Central memory CD4-positive, alpha-beta T cell (primary cell): ENCODE measurements around the gene LRMDA.

Experiments used
- DNase-seq: peaks from one replicate; pipeline ENCODE4 v3.0.0; 2022

The LRMDA gene

DNA sequence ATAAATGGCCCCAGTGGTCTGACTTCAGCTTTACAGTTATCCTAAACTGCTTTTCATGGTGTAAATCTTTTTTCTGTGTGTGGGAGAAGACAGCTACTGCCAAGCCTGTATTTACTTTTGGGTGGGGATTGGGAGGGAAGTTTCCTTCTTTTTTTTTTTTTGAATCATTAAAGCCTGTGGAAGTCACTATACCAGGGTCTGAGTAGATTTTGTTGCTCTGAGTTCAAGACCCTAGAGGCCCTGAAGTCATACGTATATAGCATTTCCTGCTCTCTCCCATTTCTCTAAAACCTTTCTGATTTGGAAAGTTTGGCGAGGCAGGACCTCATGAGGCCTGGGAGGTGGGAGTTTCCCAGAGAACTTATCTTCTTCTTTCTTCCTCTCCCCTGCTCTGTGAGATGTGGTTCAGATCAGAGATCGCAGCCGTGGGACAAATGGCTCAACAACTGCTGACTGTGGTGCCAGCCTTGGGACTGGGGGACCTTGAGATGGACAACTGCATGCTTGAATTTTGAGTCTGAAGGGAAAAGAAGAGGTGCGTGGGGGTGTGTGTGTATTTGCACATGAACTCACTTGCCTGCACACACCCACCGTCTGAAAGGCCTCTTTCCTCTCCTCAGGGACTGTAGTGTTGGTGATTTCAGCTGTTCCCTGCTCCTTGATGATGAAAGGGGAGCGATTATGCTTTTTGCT lies 18.1 kb downstream of the LRMDA start:
- no peak for DNase-seq

DNA sequence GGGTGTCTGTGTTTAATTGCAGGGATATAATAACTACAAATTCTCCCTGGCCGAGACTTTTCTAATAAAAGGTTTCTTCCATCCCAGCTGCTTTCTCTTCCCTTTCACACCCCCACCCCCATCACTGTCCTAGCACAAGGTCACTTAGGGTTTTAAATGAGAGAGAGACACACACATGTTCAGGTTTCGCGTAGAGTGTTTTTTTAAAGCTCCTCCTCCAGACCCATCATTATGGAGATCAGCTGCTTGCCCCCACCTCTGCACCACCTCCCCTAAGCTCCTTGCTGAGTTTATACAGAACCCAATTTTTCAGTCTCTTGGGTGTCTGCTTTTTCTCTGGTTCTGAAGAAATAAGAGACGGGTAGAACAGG lies 18.6 kb downstream of the LRMDA start:
- no peak for DNase-seq

DNA sequence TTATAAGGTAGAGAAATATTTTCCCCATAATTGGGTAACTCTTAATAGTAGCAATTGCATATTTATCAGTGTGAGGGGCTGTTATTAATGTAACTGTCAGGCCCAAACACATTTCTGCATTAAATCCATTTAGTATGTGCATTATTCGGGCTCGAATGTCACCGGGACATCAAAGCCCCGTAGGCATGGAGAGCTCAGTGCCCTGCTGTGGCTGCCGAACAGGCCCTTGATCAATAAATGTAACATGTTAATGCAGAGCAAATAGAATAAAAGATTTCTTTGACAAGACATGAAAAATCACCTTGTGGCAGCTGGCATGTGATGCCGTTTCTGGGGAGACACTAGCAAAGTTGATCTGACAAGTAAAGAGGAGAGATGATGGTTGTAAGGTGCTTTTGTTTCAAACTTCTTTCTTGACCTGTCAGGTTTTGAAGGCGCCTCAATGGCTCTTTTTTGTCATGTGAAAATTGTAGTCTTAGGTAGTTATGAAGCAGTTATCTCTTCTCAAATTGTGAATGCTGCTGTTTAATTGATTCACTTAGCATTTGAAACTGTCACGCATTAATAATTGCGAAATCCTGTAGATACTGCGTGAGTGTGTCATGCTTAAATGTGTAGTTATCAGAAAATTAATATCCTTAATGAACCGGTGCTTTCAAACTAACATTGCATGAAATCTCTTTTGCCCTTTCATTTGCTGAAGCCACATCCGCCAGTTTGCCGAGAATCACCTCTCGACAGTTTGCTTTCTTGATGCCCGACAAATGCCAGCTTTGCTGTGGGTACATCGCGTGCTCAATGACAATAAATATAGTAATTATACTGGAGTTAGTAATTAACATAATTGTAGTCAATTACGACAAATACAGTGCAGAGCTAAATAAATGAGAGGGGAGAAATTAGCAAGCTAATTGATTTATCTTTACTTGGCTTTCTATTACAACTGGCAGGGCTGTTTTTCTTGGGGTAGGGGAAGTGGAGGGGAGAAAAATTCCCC lies 19.5 kb downstream of the LRMDA start:
- no peak for DNase-seq

DNA sequence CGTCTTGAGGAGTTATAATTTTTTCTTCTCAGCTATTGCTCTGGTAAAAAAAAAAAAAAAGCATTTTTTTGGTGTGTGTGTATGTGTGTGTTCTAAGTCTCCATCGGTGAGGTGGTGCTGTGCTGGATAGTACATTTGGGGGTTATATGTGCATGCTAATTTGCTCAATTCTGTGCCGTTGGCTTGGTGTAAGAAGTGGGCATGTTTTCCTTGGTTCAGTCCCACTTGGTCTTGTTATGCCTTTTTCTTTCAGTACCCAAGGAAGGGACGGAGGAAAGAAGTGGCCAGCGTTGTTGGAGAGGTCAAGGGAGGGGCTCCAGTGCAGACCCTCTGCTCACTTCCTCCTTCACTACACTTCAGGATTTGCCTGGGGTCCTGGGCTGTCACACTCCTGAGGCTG lies 20.4 kb downstream of the LRMDA start:
- no peak for DNase-seq

DNA sequence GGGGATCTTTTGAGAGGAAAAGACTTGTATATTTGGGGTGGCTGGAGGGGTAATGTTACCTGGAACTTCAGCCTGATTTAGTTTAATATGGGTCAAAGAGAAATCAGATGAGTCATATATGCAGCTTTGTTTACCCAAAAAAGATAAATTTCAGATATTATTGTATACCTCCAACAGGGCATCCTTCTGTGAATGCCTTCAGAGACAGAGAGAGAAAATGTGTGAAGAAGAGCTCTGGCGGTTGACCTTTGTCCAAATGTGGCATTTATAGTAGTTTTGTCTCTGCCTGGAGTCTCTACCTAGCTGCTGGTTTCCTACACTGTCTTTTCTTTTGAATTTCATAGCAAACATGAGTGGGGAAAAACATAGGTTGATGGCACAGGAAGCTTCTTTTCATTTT lies 21.6 kb downstream of the LRMDA start:
- no peak for DNase-seq

DNA sequence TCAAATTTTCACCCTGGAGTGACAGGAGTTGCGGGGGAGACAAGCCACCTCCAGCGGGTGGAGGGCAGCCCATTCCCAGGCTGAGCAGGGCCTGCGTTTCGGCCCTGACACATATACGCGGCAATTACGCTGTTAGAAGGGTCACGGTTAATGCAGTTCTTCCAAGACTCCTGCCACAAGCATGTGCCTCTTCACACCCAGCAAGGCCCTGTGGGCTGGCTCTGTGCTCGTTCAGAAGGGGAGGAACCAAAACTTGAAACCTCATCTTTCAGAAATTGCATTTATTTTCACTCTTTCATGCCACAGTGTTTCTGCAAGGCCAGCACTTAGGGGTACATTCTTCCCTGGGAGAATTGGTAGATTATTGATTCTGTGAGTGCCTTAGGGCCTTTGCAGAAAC lies 24.7 kb downstream of the LRMDA start:
- no peak for DNase-seq

DNA sequence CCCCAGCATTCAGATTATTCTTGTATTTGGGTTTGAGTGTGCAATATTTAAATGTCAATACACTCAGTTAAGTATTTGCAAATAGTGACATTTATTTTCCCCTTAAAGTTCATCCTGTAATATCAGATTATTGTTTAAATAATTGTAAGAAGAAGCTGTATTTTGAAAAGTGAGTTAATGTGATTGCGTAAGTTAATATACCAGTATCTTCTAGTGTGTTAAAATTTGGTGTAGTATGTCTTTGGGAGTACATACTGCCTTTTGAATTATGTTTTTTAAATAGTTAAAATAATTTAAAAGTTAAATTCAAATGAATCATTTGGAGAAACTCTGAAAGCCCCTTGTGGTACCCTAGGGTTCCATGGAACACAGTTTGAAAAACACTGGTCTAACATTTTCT lies 28.6 kb downstream of the LRMDA start:
- DNase-seq, result no peak

DNA sequence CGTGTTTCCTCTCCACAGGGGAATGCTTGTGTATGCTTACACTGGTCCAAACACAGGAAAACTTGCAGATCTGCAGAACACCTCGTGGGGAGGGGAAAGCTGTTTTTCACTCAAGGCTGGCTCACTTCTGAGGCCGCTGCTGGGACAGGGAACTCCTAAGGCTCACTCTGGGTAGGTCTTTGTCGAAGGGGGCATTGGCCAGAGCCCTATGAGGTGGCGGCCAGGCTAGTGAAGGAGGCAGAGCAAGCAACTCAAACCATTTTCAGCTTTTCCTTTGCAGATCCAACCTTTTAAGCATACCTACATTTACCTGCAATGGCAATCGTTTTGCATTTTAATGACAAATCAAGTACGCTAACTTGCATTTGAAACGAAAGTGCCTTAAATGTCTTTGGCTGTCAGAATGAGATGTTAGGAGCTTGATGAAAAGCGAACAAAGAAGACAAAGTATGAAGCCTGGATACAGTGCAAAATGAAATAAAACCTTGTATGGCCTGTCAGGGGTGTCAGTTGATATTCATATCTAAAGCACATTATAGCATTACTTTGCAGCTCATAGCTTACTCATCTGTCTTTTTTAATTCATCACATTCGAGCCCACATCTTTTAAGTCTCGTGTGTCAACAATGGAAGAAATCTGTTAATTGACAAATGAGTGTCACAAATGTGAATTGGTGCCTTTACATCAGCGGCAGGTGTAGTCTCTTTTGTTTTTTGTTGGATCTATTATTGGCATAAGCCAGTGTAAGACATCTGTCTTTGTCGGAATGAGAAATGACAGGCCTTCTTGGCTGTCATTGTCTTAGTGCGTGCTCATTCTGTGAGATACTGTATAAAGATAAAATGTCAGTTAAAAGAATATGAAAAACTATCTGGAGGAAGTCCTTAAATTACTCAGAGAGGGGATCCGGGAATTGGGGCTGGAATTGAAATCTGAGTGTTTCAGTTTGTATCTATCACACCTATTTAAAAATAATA lies 30.5 kb downstream of the LRMDA start:
- DNase-seq, result no peak

DNA sequence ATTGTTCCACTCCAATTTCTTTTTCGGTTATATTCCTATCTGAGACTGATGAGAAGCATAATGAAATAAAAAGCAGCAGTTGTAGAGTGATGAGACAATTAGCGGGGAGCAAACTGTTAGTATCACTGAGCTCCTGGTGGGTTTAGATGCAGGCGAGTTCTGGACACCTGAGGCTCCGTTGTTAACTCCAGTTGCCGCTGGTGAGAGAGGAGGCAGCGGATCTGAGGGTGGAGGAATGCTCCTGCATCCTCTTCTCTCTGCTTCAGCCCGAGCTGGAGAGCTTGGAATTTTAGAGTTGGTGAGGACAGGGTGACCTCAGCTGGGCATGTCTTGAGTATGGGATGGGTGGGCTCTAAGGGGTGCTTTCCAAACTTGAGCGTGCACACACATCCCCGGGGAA lies 31.4 kb downstream of the LRMDA start:
- DNase-seq, result no peak

DNA sequence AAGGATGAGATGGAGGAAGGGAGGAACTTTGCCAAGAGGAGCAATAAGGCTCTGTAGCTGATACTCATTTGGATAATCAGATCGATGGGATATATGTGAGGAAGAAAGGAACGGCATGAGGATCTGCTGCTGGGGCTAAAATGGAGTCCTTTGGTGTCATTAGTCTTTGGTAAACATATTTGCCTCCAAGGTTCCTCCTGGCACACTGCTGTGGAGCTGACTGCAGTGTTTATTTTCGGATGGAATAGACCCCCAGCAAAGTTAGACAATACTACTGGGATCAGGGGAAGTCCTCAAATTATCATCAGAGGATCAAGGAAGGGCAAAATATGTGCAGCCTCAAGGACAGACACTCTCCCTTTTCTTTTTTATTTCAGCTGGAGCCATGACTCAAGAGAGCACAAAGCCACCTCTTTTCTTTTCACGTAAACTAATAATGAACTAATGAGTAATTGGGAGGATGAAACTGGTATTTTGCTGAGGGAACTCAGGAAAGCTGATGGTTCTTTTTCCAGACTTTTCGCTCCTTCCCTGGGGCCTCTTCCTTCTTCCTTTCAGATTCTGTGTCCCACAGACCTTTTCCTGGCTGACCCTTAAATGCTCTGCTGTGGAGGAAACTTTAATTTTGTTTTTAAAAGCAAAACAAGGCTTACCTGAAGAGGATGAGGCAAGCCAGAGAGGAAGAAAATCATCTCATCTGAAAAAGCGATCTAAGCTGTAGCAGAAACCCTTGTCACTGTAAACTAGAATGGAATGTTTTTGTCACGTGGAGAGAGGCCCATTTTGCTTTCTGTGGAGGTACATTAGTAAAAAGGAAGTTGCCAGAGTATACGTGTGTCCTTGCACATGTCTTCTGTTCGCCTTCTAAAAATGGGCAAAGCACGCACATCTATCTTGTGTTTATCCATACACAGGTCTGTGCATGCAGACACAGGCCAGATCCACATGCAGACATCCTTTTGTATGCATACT lies 33.3 kb downstream of the LRMDA start:
- DNase-seq, result no peak

DNA sequence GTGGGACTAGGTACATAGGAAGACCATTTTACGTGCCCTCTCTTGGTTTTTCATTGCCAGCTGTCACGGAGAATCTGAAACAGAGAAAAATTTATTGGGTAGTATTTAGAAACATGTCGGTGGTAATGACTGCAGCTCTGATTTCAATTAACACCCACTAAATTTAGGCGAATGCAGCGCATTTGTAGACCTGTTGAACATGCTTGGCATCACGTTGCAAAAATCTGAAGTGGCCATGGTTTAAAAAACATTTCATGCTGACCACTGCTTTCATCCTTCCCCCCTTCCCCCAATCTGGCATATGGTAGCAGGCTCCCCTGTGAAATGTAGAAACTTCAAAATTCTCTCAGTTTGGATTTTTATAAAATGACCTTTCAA lies 34.0 kb downstream of the LRMDA start:
- DNase-seq, result no peak

DNA sequence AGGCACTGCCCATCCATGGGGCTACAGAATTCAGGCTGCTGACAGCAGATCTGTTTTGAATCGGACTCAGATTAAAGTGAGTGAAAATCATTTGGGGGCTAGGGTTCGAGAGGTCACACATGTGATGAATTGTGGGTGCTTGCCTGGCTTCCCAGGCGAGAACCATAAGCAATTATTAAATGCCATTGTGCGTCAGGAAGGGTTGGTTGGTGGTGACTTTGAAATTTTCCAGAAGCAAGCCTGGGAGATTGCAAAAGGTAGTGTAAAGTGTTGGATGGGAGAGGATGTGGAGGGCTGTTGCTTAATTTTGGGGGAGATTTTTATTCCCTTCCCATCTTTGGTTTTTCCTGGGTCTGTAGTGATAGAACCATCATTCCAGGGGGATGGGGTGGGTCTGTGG lies 34.6 kb downstream of the LRMDA start:
- no peak for DNase-seq

DNA sequence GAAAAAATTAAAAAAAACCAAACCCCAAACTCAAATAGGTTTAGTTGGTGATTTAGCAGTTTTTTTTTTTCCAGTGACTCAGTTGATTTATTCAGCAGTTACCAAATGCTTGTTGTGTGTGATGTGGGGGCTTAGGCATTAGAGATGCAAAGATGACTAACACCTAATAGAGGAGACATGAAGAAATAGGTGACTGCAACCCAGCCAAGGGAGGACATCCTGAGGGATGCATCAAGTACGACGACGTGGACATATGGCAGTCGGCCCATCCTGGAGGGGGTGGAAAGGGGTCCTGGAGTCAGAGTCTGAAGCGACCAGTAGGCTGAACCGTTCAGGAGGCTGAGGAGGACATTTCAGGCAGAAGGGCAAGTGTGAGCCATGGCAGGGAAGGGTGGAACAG lies 35.5 kb downstream of the LRMDA start:
- no peak for DNase-seq

DNA sequence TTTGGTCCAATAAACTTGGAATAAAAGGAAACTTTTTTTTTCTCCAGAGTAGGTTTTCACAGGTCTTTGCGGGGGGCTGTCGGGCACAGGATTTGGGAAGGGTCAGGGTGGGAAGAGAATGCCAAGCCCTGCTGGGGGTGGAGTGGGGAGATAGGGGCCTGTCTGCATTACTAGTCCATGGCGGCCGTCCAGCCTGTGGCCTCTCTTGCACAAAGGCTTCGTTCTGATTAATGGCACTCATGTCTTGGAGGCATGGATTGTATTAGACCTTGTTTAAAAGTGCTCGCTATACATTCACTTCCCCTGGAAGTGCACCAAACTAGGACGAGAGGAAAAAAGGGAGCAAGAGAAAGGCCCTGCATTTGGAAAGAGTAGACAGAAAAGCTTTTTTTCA lies 37.2 kb downstream of the LRMDA start:
- DNase-seq, result no peak

DNA sequence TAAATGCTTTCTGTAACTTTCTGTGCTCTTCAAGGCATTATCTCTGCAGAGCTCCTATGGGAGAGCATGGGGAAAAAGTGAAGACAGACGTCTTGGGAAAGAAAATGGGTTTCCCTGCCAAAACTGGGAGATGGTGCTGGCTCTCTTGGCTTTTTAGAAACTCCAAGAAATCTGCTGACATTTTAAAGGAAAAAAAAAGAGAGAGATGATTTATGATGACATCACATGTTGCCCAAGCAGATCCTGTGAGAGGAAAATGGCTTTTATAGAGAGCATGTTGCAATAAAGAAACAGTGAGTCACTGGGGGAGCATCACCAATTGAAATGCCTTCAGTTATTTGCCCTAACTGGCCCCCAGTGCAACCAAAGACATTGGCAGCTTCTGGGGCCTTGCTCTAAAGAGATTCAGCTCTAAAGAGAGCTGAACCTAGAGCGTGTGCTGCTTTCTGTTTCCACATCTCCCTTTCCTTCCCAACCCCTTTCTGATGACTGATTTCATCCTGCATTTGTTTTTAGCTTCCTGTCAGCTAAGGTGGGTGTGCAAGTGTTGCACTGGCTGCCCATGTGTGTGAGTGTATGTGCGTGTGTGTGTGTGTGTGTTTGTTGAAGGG lies 37.7 kb downstream of the LRMDA start:
- no peak for DNase-seq

DNA sequence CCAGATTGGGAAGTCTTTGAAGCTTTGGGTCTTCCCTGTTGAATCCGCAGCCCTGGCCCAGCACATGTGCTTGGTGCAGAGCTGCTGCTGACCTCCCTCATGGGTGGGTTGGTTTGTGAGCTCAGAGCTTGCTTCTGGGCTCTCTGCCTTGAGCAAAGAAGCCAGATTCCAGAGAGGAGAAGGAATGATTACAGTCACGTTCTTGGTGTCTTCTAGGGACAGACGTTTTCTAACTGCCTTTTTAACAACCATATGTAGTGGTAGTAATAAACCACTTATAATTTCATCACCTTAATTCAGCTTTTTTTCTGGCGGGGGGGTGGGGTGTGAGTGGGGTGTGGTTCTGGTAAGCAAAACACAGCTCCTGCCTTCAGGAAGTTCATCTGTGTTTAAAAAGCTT lies 39.5 kb downstream of the LRMDA start:
- DNase-seq, result no peak

DNA sequence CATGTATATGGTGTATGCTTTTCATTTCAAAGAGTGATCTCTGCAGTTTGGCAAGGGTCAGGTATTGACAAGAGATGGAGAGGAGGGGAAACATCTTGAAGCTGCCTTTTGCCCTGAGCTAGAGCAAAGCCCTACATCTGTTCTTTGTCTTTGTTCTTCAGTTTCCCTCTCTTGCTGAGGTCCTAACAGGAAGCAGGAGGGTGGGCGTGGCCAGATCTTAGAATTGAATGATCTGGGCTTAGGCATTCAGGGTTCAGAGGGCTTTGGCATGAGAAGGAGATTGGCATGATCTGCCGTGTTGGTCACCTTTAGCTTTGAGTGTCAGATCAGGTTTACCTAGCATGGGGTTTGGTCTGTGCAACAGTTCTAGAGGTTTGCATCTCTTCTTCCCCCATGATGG lies 41.3 kb downstream of the LRMDA start:
- DNase-seq, result no peak

DNA sequence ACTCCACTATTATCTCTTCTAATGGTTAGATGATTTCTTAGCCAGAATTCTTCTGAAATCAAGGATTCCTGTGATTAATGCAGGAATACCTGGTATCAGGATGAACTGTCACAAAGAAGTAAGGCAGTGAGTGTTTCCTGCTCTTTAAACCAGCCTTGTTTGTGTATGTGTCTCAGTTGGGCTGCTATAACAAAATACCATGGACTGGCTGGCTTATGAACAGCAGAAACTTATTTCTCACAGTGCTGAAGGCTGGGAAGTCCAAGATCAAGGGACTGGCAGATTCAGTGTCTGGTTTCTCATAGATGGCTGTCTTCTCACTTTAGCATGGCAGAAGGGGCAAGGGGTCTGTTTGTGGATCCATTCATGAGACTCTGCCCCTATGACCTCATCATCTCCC lies 42.7 kb downstream of the LRMDA start:
- DNase-seq, result no peak

DNA sequence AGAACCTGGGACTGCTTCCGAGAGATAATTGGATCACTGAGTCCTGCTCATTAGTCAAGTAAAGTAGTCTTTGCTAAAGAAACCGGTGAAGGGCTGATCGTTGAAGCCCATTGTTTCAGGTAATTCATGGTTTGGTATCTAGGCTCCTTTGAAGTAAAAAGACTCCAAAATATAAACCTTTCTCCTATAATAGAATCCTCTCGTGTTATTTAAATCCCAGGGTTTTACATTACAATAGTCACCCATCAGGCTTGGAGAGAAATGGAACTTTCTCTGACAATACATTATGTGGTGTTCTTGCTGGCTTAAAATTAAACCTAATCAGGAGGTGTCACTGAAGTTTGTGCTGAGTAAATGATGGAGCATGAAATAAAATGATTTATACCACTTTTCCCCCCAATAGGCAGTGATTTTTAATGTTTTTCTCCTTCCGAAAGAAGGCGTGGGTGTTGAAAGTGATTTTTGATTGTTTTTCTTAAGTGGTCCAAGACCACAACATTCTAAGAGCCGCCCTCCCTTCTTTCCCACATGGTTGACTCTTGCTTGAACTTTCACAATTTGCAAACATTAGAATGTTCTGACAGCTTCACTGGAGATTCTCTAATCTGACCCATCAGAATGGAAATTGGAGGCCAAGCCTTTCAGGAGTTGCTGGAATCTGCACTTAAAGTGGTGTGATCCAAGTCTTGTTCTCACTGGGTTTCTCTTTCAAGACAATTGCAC lies 44.2 kb downstream of the LRMDA start:
- no peak for DNase-seq

DNA sequence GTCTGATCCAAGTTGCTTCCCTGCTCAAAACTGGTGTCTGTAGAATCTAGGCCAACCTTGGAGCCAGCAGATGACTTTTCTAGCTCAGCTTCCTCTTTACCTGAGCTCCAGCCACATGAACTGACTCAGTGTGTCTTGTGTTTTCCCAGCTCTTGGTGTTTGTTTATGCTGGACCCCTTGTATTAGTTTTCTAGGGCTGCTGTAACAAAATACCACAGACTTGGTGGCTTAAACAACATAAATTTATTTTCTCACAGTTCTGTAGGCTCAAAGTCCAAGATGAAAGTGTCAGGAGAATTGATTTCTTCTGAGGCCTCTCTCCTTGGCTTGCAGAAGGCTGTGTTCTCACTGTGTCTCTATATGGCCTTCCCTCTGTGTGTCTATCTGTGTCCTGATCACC lies 45.1 kb downstream of the LRMDA start:
- no peak for DNase-seq

DNA sequence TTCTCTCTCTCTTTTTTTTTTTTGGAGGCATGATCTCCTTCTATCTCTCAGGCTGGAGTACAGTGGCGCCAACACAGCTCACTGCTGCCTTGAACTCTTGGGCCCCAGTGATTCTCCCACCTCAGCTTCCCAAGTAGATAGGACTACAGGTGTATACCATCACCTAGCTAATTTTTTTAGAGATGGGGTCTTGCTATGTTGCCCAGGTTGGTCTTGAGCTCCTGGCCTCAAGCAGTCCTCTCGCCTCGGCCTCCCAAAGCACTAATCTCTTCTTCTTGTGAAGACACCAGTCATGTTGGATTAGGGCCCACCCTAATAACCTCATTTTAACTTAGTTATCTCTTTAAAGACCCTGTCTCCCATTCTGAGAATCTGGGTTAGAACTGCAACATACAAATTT lies 45.6 kb downstream of the LRMDA start:
- DNase-seq, result no peak
